ENCODE data around the gene UGGT1.
"Not testable (repeated sequence)": the region's sequence is repeated elsewhere in the genome, so short reads cannot be mapped to it uniquely, and the experiment has no call there.

- not testable (repeated sequence) for TF ChIP-seq CTCF (conservative IDR thresholded peaks at IDR 0.05; ENCODE audit: low read depth, low read length); EZH2 (IDR thresholded peaks at IDR 0.05; ENCODE audit: borderline replicate concordance, low read depth, low read length, poor library complexity, severe bottlenecking)
Measured at GRCh38 chr2:128174067-128174466, 83.1 kb downstream of the UGGT1 start.
